ENCODE measurements around the gene APOM. TPM values are rescaled to one million over a fixed set of nuclear protein-coding genes. Genes with fewer than 3 reads are reported as not detected.

APOM gene
- total RNA-seq, 1 experiment from 2014 or later = 2.6 TPM

DNA sequence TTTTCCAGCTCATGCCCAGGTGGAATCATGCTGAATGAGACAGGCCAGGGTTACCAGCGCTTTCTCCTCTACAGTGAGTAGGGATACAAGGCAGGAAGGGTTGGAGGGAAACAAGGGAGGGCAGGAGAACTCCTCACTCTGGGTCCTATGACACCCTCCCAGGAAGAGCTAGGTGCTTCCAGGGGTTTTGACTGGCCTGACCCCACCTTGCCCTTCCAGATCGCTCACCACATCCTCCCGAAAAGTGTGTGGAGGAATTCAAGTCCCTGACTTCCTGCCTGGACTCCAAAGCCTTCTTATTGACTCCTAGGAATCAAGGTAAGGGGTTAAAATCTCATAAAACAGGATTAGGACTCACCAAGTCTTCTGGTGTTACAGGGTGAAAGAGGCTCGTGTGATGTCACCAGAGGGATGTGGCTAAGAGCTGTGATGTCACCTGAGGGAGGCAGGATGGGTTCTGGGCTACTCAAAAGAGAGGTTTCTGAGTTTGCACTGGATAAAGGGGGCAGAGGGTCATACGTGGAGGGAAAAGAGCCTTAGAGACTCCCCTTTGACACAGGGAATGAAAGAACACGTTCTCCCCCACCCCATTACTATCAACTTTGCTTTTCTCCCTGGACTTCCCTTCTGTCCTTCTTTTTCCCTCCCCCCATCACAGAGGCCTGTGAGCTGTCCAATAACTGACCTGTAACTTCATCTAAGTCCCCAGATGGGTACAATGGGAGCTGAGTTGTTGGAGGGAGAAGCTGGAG is 1.9 kb downstream of the APOM start:
- BruUV-seq (replicated peaks) = no TSS peak
- DNase-seq = no peak
- TF ChIP-seq, protein P1, sequence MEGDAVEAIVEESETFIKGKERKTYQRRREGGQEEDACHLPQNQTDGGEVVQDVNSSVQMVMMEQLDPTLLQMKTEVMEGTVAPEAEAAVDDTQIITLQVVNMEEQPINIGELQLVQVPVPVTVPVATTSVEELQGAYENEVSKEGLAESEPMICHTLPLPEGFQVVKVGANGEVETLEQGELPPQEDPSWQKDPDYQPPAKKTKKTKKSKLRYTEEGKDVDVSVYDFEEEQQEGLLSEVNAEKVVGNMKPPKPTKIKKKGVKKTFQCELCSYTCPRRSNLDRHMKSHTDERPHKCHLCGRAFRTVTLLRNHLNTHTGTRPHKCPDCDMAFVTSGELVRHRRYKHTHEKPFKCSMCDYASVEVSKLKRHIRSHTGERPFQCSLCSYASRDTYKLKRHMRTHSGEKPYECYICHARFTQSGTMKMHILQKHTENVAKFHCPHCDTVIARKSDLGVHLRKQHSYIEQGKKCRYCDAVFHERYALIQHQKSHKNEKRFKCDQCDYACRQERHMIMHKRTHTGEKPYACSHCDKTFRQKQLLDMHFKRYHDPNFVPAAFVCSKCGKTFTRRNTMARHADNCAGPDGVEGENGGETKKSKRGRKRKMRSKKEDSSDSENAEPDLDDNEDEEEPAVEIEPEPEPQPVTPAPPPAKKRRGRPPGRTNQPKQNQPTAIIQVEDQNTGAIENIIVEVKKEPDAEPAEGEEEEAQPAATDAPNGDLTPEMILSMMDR (IDR thresholded peaks at IDR 0.05; ENCODE audit: unreplicated experiment) = no peak
- peak overlapping the region; percentile 82 for H3K4me3 Mint-ChIP-seq (ENCODE audit: low read depth, unreplicated experiment)
- peaks cover 77% of the 10 kb centered on the region for H3K36me3 Mint-ChIP-seq (ENCODE audit: insufficient read depth, unreplicated experiment)
- H3K27ac Mint-ChIP-seq (ENCODE audit: unreplicated experiment) = no peak overlapping the region
- no peaks in the 10 kb centered on the region for H3K9me3 Mint-ChIP-seq (ENCODE audit: low read depth, unreplicated experiment)
- H3K4me1 Mint-ChIP-seq (ENCODE audit: low read depth, unreplicated experiment) = peaks cover 54% of the 10 kb centered on the region
- intact Hi-C loops (cut with micrococcal nuclease; ENCODE audit: unreplicated experiment) = no loop called here
- CTCF ChIA-PET = interaction anchor here (1.5 kb wide), 1 partner anchor 14 kb away, joined by 4 read pairs; no protein-coding TSS in a partner anchor
- no peaks in the 10 kb centered on the region for H3K27me3 Mint-ChIP-seq (ENCODE audit: unreplicated experiment)

DNA sequence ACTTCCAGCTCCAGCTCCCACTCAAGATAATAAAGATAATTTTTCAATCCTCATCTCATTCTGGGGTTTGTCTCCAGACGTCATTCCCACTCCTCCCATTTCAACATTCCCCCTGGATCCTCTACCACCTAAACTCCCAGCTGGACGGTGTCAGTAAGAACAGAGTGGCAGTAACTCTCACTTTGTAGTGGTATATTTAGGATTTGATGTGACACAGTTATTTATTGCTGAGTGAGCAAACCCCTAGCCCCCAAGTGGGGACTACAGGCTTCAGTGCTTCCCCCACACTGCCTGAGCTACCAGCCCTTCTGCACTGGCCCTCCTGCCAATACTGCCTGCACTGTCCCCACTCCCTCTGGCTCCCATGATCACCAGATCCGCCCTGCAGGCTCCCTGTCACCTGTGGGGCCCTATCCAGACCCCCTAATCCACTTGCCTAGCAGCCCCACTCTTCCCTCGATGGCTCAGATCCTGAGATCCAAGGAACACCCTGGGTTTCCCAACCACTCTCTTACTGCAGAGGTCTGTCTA is 2.5 kb downstream of the APOM start:
- Mint-ChIP-seq H3K4me1 (ENCODE audit: low read depth, unreplicated experiment) (peaks cover 56% of the 10 kb centered on the region), H3K27me3 (ENCODE audit: unreplicated experiment) (no peaks in the 10 kb centered on the region)
- no TSS peak for BruUV-seq (replicated peaks)

DNA sequence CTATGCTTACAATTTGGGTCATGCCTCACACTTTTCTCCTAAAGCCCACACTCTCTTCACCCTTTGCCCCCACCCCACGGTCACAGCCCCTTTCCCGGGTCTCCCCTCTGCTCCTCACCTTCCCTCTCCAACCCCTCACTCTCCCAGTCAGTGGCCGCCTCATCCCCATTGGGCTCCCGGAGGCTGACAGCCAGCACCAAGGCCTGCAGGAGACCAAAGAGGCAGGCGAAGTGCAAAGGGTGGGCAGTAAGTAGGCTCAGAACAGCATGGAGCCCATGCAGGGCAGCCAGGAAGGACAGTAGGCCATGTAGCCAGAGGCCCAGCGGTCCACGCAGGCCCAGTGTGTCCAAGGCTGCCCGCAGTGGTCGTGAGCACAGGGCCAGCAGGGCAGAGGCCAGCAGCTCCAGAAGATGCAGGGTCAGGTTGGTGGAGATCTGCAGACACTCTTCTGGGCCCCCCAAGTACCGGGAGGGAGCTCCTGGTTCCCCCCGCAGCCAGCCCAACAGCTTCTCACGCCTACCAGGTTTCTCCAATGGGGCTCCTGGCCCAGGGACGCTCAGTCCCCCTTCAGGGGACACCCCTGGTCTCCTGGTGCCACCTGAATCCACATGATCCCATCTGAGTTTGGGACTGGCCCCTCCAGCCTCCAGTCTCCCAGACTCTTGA is 3.4 kb downstream of the APOM start:
- Mint-ChIP-seq H3K4me3 (ENCODE audit: low read depth, unreplicated experiment) (peak overlapping the region; percentile 82), H3K36me3 (ENCODE audit: insufficient read depth, unreplicated experiment) (peaks cover 79% of the 10 kb centered on the region), H3K9me3 (ENCODE audit: low read depth, unreplicated experiment) (no peaks in the 10 kb centered on the region), H3K4me1 (ENCODE audit: low read depth, unreplicated experiment) (peaks cover 65% of the 10 kb centered on the region), H3K27me3 (ENCODE audit: unreplicated experiment) (no peaks in the 10 kb centered on the region), H3K27ac (ENCODE audit: unreplicated experiment) (peak overlapping the region; percentile 87)
- TF ChIP-seq, protein P1 (IDR thresholded peaks at IDR 0.05; ENCODE audit: unreplicated experiment) = no peak
- CTCF ChIA-PET = no interaction called here
- no peak for DNase-seq
- BruUV-seq (replicated peaks) = no TSS peak
- intact Hi-C loops (cut with micrococcal nuclease; ENCODE audit: unreplicated experiment) = no loop called here

More for the DNA sequence above, 2.5 kb downstream of the APOM start:
- Mint-ChIP-seq H3K27ac (ENCODE audit: unreplicated experiment) (no peak overlapping the region), H3K36me3 (ENCODE audit: insufficient read depth, unreplicated experiment) (peaks cover 77% of the 10 kb centered on the region), H3K4me3 (ENCODE audit: low read depth, unreplicated experiment) (peak overlapping the region; percentile 82), H3K9me3 (ENCODE audit: low read depth, unreplicated experiment) (no peaks in the 10 kb centered on the region)
- TF ChIP-seq, protein P1 (IDR thresholded peaks at IDR 0.05; ENCODE audit: unreplicated experiment) = no peak
- no peak for DNase-seq
- CTCF ChIA-PET = interaction anchor here (1.5 kb wide), 1 partner anchor 13 kb away, joined by 4 read pairs; no protein-coding TSS in a partner anchor
- intact Hi-C loops (cut with micrococcal nuclease; ENCODE audit: unreplicated experiment) = no loop called here

DNA sequence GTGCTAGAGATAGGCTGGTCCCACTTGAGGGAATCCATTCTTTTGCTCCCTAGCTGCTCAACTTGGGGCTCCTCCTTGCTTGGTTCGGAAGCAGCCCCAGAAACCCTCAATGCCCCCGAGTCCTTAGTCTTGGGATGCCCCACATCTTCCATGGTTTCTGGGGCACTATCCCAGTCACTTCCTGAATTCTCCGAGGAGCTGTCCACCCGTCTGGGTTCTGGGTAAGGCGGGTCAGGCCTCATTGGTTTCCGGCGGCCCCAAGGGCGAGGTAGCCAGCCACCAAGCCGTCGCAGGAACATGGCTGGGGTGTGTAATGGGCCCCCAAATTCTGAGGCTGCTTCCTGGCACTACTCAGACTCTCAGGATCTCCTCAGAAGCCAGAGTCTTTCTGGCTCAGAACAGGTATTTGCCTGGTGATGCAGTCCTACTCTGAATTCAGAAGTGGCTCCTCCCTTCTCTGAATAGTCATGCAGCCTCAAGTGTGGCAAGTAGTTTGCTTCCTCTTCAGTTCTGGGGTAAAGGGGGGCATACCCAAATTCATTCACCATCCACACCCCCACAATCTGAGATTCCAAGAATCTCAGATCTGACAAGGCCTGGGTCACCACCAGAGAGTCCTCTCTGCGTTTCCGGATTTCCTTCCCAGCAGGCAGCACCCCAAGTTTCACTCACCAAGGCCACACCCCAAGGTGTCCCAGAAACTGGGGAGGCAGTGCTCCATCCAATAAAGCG is 4.1 kb downstream of the APOM start:
- Mint-ChIP-seq H3K9me3 (ENCODE audit: low read depth, unreplicated experiment) (no peaks in the 10 kb centered on the region), H3K4me3 (ENCODE audit: low read depth, unreplicated experiment) (peak overlapping the region; percentile 82), H3K27ac (ENCODE audit: unreplicated experiment) (peak overlapping the region; percentile 87), H3K27me3 (ENCODE audit: unreplicated experiment) (no peaks in the 10 kb centered on the region), H3K36me3 (ENCODE audit: insufficient read depth, unreplicated experiment) (peaks cover 86% of the 10 kb centered on the region), H3K4me1 (ENCODE audit: low read depth, unreplicated experiment) (peaks cover 72% of the 10 kb centered on the region)
- intact Hi-C loops (cut with micrococcal nuclease; ENCODE audit: unreplicated experiment) = loop anchor here (1.0 kb wide), 1 partner anchor 8 kb away; the partner anchor contains the start of gene BAG6
- TF ChIP-seq, protein P1 (IDR thresholded peaks at IDR 0.05; ENCODE audit: unreplicated experiment) = no peak
- no peak for DNase-seq
- BruUV-seq (replicated peaks) = TSS peak; percentile 29
- CTCF ChIA-PET = interaction anchor here (0.9 to 1.5 kb wide), 5 partner anchors 8 to 215 kb away, joined by 3 to 10 read pairs (median 4); partner anchors contain the start of genes BAG6 and DDX39B

All from Calu3 (cell line).